Fibroblast of skin of right biceps (primary cell): ENCODE results near the gene TFB2M.
"Not testable (repeated sequence)": the region's sequence is repeated elsewhere in the genome, so short reads cannot be mapped to it uniquely, and the experiment has no call there.

Experiments used
- DNase-seq: peaks from one replicate; pipeline ENCODE4 v3.0.0-alpha.2; 2013

TFB2M gene

GRCh38 chr1:246582301-246583055 is 16.4 kb upstream of the TFB2M start:
- DNase-seq, result no peak

- DNase-seq, result no peak
Observed at GRCh38 chr1:246580497-246581370, 14.7 kb upstream of the TFB2M start.

GRCh38 chr1:246579818-246580217 is 13.8 kb upstream of the TFB2M start:
- no peak for DNase-seq

GRCh38 chr1:246577720-246578106 is 11.7 kb upstream of the TFB2M start:
- DNase-seq, result peak; percentile 44

GRCh38 chr1:246577082-246577719 is 11.1 kb upstream of the TFB2M start:
- DNase-seq, result no peak

- DNase-seq, result no peak
Observed at GRCh38 chr1:246576709-246577032, 10.6 kb upstream of the TFB2M start.

GRCh38 chr1:246573491-246573890 is 7.4 kb upstream of the TFB2M start:
- DNase-seq, result no peak

- no peak for DNase-seq
Observed at GRCh38 chr1:246572785-246573184, 6.7 kb upstream of the TFB2M start.

GRCh38 chr1:246571953-246572352 is 5.9 kb upstream of the TFB2M start:
- no peak for DNase-seq

- DNase-seq, result not testable (repeated sequence)
Observed at GRCh38 chr1:246571309-246571708, 5.2 kb upstream of the TFB2M start.

GRCh38 chr1:246569248-246570238 is 3.5 kb upstream of the TFB2M start:
- peak; percentile 58 for DNase-seq

GRCh38 chr1:246567646-246568235 is 1.7 kb upstream of the TFB2M start:
- no peak for DNase-seq

GRCh38 chr1:246566813-246567645 is 968 bp upstream of the TFB2M start:
- DNase-seq, result peak; percentile 91

- DNase-seq, result no peak
Observed at GRCh38 chr1:246565751-246566127, 322 bp downstream of the TFB2M start.

GRCh38 chr1:246564839-246565750 is 966 bp downstream of the TFB2M start:
- DNase-seq, result no peak

GRCh38 chr1:246560833-246561232 is 5.2 kb downstream of the TFB2M start:
- not testable (repeated sequence) for DNase-seq

GRCh38 chr1:246559310-246559709 is 6.8 kb downstream of the TFB2M start:
- DNase-seq, result no peak

GRCh38 chr1:246558041-246558440 is 8.0 kb downstream of the TFB2M start:
- no peak for DNase-seq

- DNase-seq, result no peak
Observed at GRCh38 chr1:246554201-246554600, 11.9 kb downstream of the TFB2M start.

GRCh38 chr1:246552110-246552509 is 14.0 kb downstream of the TFB2M start:
- no peak for DNase-seq
